CD4-positive, alpha-beta memory T cell (primary cell): ENCODE measurements around the gene CYB5D1. TPM values are rescaled to one million over a fixed set of nuclear protein-coding genes. Genes with fewer than 3 reads are reported as not detected.
A peak's percentile ranks its signal among the peaks of the same experiment; 100 is the strongest.

Source experiments
- CTCF ChIA-PET: fragments of 350-600 bp; sonication (Branson Sonifier 250); formaldehyde crosslinking; loops from one replicate; lab custom pipeline; 2021; ENCODE audit warnings: inconsistent platforms; ENCODE audit not compliant: partially characterized antibody; lab: Charles Lee
- POLR2A ChIA-PET: fragments of 350-600 bp; sonication (Branson Sonifier 250); formaldehyde crosslinking; loops from one replicate; lab custom pipeline; 2021; ENCODE audit not compliant: partially characterized antibody; lab: Charles Lee
- DNase-seq, 5 donors: peaks; one replicate each; pipeline versions ENCODE4 v3.0.0 to v3.0.0-alpha.2; 2020 to 2022; ENCODE audit warnings: mixed read lengths in 1 of 5
- H3K27ac ChIP-seq: one replicate; pipeline ENCODE4 v1.7.0; 2013; ENCODE audit warnings: low read depth, low read length
- H3K27me3 ChIP-seq: 2 replicates; pipeline ENCODE4 v1.7.0; 2013; ENCODE audit warnings: mild to moderate bottlenecking, low read length, moderate library complexity; ENCODE audit not compliant: insufficient read depth
- H3K36me3 ChIP-seq: 2 replicates; pipeline ENCODE4 v1.7.0; 2013; ENCODE audit warnings: mild to moderate bottlenecking, low read length, moderate library complexity; ENCODE audit not compliant: insufficient read depth
- H3K4me1 ChIP-seq: 2 replicates; pipeline ENCODE4 v1.7.0; 2013; ENCODE audit warnings: mild to moderate bottlenecking, low read length, moderate library complexity; ENCODE audit not compliant: insufficient read depth
- H3K4me3 ChIP-seq, 2 donors: one replicate each; pipeline ENCODE4 v1.7.0; 2013; ENCODE audit warnings: low read length in 2 of 2, mild to moderate bottlenecking in 1 of 2
- H3K9me3 ChIP-seq, 2 donors: one replicate each; pipeline ENCODE4 v1.7.0; 2013; ENCODE audit warnings: low read length in 2 of 2, control low read depth in 1 of 2; ENCODE audit not compliant: control insufficient read depth in 1 of 2
- H3K27ac Mint-ChIP-seq, 7 donors: one replicate each; pipeline ENCODE4 v1.8.0; 2020 to 2021; ENCODE audit warnings: mixed read lengths in 7 of 7, mild to moderate bottlenecking in 6 of 7, inconsistent platforms in 3 of 7, moderate library complexity in 3 of 7
- H3K27me3 Mint-ChIP-seq, 2 donors: one replicate each; pipeline ENCODE4 v1.8.0; 2020 to 2021; ENCODE audit warnings: mixed read lengths in 2 of 2
- H3K36me3 Mint-ChIP-seq, 2 donors: one replicate each; pipeline ENCODE4 v1.8.0; 2020 to 2021; ENCODE audit warnings: mixed read lengths in 2 of 2, inconsistent platforms in 1 of 2, mild to moderate bottlenecking in 1 of 2
- H3K4me1 Mint-ChIP-seq, 4 donors: one replicate each; pipeline ENCODE4 v1.8.0; 2020 to 2021; ENCODE audit warnings: mixed read lengths in 4 of 4, mild to moderate bottlenecking in 1 of 4
- H3K4me3 Mint-ChIP-seq, 8 donors: one replicate each; pipeline ENCODE4 v1.8.0; 2020 to 2021; ENCODE audit warnings: mixed read lengths in 8 of 8, mild to moderate bottlenecking in 7 of 8, moderate library complexity in 6 of 8, inconsistent platforms in 3 of 8
- H3K9me3 Mint-ChIP-seq, 8 donors: one replicate each; pipeline ENCODE4 v1.8.0; 2020 to 2021; ENCODE audit warnings: mixed read lengths in 8 of 8, mild to moderate bottlenecking in 5 of 8, inconsistent platforms in 3 of 8, moderate library complexity in 1 of 8
- intact Hi-C: fragments of 100-400 bp; cut with micrococcal nuclease; formaldehyde crosslinking; loops from one replicate; pipeline ENCODE4 v1.15.1; 2023
- polyA plus RNA-seq, 2 donors: library from polyadenylated mRNA; unstranded; fragments of 300-500 nt; fragmentation: Illumina TruSeq; gene quantifications; one replicate each; pipeline ENCODE4 v1.2.3, GENCODE V29; 2021
- total RNA-seq, 2 experiments: library from RNA; stranded (reverse); gene quantifications; one replicate each; pipeline ENCODE4 v1.2.3, GENCODE V29; 2021

Gene CYB5D1
- total and polyA plus RNA-seq, 4 experiments from 2014 or later, result 5.1 to 11.4 (median 6.9) TPM

DNA sequence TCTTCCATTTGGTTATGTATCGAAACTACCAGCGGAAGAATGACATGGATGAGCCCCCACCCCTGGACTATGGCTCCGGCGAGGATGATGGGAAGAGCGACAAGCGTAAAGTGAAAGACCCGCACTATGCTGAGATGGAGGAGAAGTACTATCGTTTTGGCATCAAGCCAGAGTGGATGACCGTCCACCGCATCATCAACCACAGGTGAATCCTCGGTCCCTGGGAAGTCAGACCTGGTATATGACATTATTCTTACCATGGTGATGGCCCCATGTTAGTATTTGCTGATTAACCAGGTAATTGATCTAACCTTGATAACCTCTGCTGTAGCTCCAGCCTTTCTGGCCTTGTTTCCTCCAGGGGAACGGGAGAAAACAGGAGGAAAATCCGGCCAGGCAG is 39.3 kb downstream of the CYB5D1 start:
- ChIA-PET CTCF (interaction anchor here (0.6 to 5.4 kb wide), 12 partner anchors 16 to 92 kb away, joined by 3 to 55 read pairs (median 6); partner anchors contain the start of gene NAA38), POLR2A (interaction anchor here (1.3 to 1.9 kb wide), 3 partner anchors 11 to 40 kb away, joined by 5 to 7 read pairs (median 7); partner anchors contain the start of genes CYB5D1, NAA38 and RNF227)
- no peaks in the 10 kb centered on the region for H3K27me3 ChIP-seq
- no peak overlapping the region for H3K27ac ChIP-seq
- H3K4me1 ChIP-seq, result no peaks in the 10 kb centered on the region
- intact Hi-C loops, result no loop called here
- no peaks in the 10 kb centered on the region for H3K27me3 Mint-ChIP-seq
- H3K9me3 Mint-ChIP-seq, result no peaks in the 10 kb centered on the region
- H3K9me3 ChIP-seq, result no peaks in the 10 kb centered on the region
- DNase-seq, result no peak
- no peak overlapping the region for H3K4me3 Mint-ChIP-seq
- peaks cover 78% of the 10 kb centered on the region for H3K36me3 ChIP-seq
- H3K4me1 Mint-ChIP-seq, result peaks cover 7 to 27% (median 11%) of the 10 kb centered on the region in 4 donors
- H3K36me3 Mint-ChIP-seq, result peaks cover 62 to 80% of the 10 kb centered on the region in 2 donors
- peak overlapping the region in 4 of 7 donors; percentile 24 to 89 (median 32) for H3K27ac Mint-ChIP-seq
- no peak overlapping the region for H3K4me3 ChIP-seq

DNA sequence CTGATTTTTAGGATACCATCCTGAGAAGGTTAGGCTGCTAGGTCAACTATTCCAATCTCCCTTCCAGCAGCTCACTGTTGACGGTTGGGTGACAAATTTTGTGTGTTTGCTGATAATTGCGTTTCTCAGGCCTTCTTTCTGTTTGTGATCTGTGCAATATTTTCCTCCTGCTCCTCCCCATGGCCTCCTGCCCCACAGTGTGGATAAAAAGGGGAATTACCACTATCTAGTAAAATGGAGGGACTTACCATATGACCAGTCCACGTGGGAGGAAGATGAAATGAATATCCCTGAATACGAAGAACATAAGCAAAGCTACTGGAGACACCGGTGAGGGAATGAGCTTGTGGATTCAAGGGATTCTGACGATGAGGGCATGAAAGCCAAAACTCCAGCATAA is 40.0 kb downstream of the CYB5D1 start:
- CTCF ChIA-PET, result interaction anchor here (1.2 to 5.4 kb wide), 12 partner anchors 13 to 92 kb away, joined by 3 to 55 read pairs (median 6); partner anchors contain the start of gene NAA38
- peak overlapping the region; percentile 11 to 82 (median 38) for H3K27ac Mint-ChIP-seq
- Histone ChIP-seq H3K27ac (no peak overlapping the region), H3K9me3 (no peaks in the 10 kb centered on the region), H3K4me1 (no peaks in the 10 kb centered on the region), H3K36me3 (peaks cover 80% of the 10 kb centered on the region), H3K27me3 (no peaks in the 10 kb centered on the region), H3K4me3 (no peak overlapping the region)
- DNase-seq, result peak; percentile 29 to 43 (median 36)
- POLR2A ChIA-PET, result interaction anchor here (1.2 to 1.9 kb wide), 5 partner anchors 12 to 41 kb away, joined by 3 to 7 read pairs (median 5); partner anchors contain the start of genes CYB5D1, NAA38 and RNF227
- peaks cover 7 to 27% (median 11%) of the 10 kb centered on the region in 4 donors for H3K4me1 Mint-ChIP-seq
- no peaks in the 10 kb centered on the region for H3K27me3 Mint-ChIP-seq
- H3K36me3 Mint-ChIP-seq, result peaks cover 65 to 84% of the 10 kb centered on the region in 2 donors
- no peak overlapping the region for H3K4me3 Mint-ChIP-seq
- no peaks in the 10 kb centered on the region for H3K9me3 Mint-ChIP-seq
- intact Hi-C loops, result no loop called here

- H3K27me3 ChIP-seq, result no peaks in the 10 kb centered on the region
- H3K36me3 ChIP-seq, result peaks cover 90% of the 10 kb centered on the region
- ChIA-PET CTCF (interaction anchor here (0.7 to 1.5 kb wide), 4 partner anchors 83 to 87 kb away, joined by 3 to 5 read pairs (median 4); no protein-coding TSS in a partner anchor), POLR2A (interaction anchor here (0.7 kb wide), 2 partner anchors 18 to 86 kb away, joined by 3 to 4 read pairs; no protein-coding TSS in a partner anchor)
- intact Hi-C loops, result no loop called here
- no peaks in the 10 kb centered on the region for H3K9me3 Mint-ChIP-seq
- no peak overlapping the region for H3K4me3 Mint-ChIP-seq
- peaks cover 86 to 90% of the 10 kb centered on the region in 2 donors for H3K36me3 Mint-ChIP-seq
- no peak overlapping the region for H3K4me3 ChIP-seq
- H3K4me1 Mint-ChIP-seq, result peaks cover 0 to 2% (median 0%) of the 10 kb centered on the region in 4 donors
- H3K27ac ChIP-seq, result no peak overlapping the region
- no peaks in the 10 kb centered on the region for H3K9me3 ChIP-seq
- H3K4me1 ChIP-seq, result no peaks in the 10 kb centered on the region
- no peak for DNase-seq
- peak overlapping the region in 3 of 7 donors; percentile 2 to 60 (median 60) for H3K27ac Mint-ChIP-seq
- no peaks in the 10 kb centered on the region for H3K27me3 Mint-ChIP-seq
Measured at GRCh38 chr17:7903154-7904103, 45.6 kb downstream of the CYB5D1 start.

DNA sequence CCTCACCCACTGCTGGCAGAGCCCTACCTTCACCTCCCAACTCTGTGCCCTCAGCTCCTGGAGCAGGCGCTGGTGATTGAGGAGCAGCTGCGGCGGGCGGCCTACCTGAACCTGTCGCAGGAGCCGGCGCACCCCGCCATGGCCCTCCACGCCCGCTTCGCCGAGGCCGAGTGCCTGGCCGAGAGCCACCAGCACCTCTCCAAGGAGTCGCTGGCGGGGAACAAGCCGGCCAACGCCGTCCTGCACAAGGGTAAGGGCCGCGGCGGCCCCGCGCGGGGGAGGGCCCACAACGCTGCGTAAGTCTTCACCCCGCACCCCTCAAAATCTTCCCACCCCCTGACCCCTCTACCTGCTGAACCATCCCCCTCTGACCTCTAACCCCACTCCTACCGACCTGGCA is 51.3 kb downstream of the CYB5D1 start:
- no peaks in the 10 kb centered on the region for H3K9me3 ChIP-seq
- POLR2A ChIA-PET, result interaction anchor here (1.0 kb wide), 1 partner anchor 9 kb away, joined by 4 read pairs; no protein-coding TSS in a partner anchor
- no peak overlapping the region for H3K4me3 ChIP-seq
- H3K4me1 Mint-ChIP-seq, result peaks cover 4 to 9% (median 4%) of the 10 kb centered on the region in 4 donors
- no peak for DNase-seq
- H3K4me3 Mint-ChIP-seq, result no peak overlapping the region
- peaks cover 65 to 75% of the 10 kb centered on the region in 2 donors for H3K36me3 Mint-ChIP-seq
- peaks cover 4% of the 10 kb centered on the region for H3K4me1 ChIP-seq
- H3K27me3 Mint-ChIP-seq, result no peaks in the 10 kb centered on the region
- peaks cover 0 to 1% (median 0%) of the 10 kb centered on the region in 8 donors for H3K9me3 Mint-ChIP-seq
- peaks cover 76% of the 10 kb centered on the region for H3K36me3 ChIP-seq
- intact Hi-C loops, result no loop called here
- no peaks in the 10 kb centered on the region for H3K27me3 ChIP-seq
- H3K27ac ChIP-seq, result no peak overlapping the region
- H3K27ac Mint-ChIP-seq, result peak overlapping the region in 1 of 7 donors; percentile 76
- CTCF ChIA-PET, result no interaction called here

DNA sequence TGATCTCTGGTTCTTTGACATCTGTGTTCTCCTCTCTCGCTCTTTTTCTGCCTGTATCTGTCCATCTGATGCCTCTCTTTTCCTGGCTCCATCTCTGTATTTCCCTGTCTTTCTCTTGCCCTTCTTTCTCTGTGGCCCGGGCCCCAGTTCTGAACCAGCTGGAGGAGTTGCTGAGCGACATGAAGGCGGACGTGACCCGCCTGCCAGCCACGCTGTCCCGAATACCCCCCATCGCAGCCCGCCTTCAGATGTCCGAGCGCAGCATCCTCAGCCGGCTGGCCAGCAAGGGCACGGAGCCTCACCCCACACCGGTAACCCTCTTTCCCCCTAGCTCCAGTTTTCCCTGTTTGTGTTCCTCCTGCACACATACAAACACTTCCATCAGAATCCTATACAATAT is 52.5 kb downstream of the CYB5D1 start:
- Mint-ChIP-seq H3K4me1 (peaks cover 10 to 16% (median 11%) of the 10 kb centered on the region in 4 donors), H3K27ac (peak overlapping the region in 2 of 7 donors; percentile 28 to 30), H3K36me3 (peaks cover 53 to 71% of the 10 kb centered on the region in 2 donors), H3K4me3 (peak overlapping the region in 1 of 8 donors; percentile 27), H3K27me3 (no peaks in the 10 kb centered on the region), H3K9me3 (peaks cover 0 to 1% (median 0%) of the 10 kb centered on the region in 8 donors)
- CTCF ChIA-PET, result interaction anchor here (1.0 to 10.8 kb wide), 3 partner anchors 12 to 77 kb away, joined by 3 to 219 read pairs (median 44); no protein-coding TSS in a partner anchor
- H3K27ac ChIP-seq, result no peak overlapping the region
- H3K36me3 ChIP-seq, result peaks cover 64% of the 10 kb centered on the region
- no peak overlapping the region for H3K4me3 ChIP-seq
- no peak for DNase-seq
- H3K27me3 ChIP-seq, result no peaks in the 10 kb centered on the region
- no peaks in the 10 kb centered on the region for H3K9me3 ChIP-seq
- H3K4me1 ChIP-seq, result peaks cover 12% of the 10 kb centered on the region
- POLR2A ChIA-PET, result interaction anchor here (0.7 kb wide), 2 partner anchors 22 to 53 kb away, joined by 3 read pairs; partner anchors contain the start of genes CHD3 and NAA38
- intact Hi-C loops, result no loop called here

- no peaks in the 10 kb centered on the region for H3K27me3 Mint-ChIP-seq
- CTCF ChIA-PET, result interaction anchor here (1.0 to 10.8 kb wide), 3 partner anchors 13 to 77 kb away, joined by 3 to 219 read pairs (median 44); no protein-coding TSS in a partner anchor
- no peaks in the 10 kb centered on the region for H3K27me3 ChIP-seq
- no peak overlapping the region for H3K4me3 ChIP-seq
- peak overlapping the region in 1 of 8 donors; percentile 27 for H3K4me3 Mint-ChIP-seq
- intact Hi-C loops, result no loop called here
- POLR2A ChIA-PET, result interaction anchor here (0.7 kb wide), 2 partner anchors 22 to 53 kb away, joined by 3 read pairs; partner anchors contain the start of genes CHD3 and NAA38
- no peak overlapping the region for H3K27ac ChIP-seq
- peaks cover 48 to 68% of the 10 kb centered on the region in 2 donors for H3K36me3 Mint-ChIP-seq
- peaks cover 0 to 1% (median 0%) of the 10 kb centered on the region in 8 donors for H3K9me3 Mint-ChIP-seq
- peaks cover 12 to 21% (median 14%) of the 10 kb centered on the region in 4 donors for H3K4me1 Mint-ChIP-seq
- H3K36me3 ChIP-seq, result peaks cover 60% of the 10 kb centered on the region
- no peak for DNase-seq
- peak overlapping the region in 5 of 7 donors; percentile 28 to 75 (median 53) for H3K27ac Mint-ChIP-seq
- peaks cover 14% of the 10 kb centered on the region for H3K4me1 ChIP-seq
- no peaks in the 10 kb centered on the region for H3K9me3 ChIP-seq
Measured at GRCh38 chr17:7910711-7911110, 52.9 kb downstream of the CYB5D1 start.
